GM18870 (cell line): ENCODE measurements around the gene NT5C.

Source experiments
- ATAC-seq: cut with Tn5 transposase; IDR thresholded peaks from one replicate; pipeline ENCODE4 v1.9.1; 2021; ENCODE audit warnings: moderate library complexity; ENCODE audit not compliant: unreplicated experiment

The NT5C gene

GRCh38 chr17:75094871-75095399 is 36.6 kb downstream of the NT5C start:
- no peak for ATAC-seq

DNA sequence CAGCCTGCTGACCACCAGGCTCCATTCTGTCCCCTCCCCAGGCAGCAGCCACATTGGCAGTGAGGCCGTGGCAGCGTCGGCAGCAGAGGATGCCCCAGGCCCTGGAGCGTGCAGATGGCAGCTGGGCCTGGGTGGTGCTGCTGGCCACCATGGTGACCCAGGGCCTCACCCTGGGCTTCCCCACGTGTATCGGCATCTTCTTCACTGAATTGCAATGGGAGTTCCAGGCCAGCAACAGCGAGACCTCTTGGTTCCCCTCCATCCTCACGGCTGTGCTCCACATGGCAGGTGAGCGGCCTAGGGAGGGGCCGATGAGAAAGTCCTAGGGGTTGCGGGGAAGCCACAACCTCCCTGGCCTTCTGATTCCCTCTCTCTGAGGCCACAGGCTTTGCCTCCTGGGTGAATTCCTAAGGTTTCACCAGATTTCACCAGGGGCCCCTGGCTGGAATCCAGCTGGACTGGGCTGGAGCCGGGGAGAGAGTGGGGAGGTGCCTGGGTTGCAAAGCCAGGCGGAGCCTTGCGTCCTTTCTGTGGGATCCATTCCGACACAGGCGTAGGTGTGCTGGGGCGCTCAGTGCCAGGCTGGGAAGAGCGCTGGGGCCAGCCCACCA is 37.9 kb downstream of the NT5C start:
- ATAC-seq = no peak

DNA sequence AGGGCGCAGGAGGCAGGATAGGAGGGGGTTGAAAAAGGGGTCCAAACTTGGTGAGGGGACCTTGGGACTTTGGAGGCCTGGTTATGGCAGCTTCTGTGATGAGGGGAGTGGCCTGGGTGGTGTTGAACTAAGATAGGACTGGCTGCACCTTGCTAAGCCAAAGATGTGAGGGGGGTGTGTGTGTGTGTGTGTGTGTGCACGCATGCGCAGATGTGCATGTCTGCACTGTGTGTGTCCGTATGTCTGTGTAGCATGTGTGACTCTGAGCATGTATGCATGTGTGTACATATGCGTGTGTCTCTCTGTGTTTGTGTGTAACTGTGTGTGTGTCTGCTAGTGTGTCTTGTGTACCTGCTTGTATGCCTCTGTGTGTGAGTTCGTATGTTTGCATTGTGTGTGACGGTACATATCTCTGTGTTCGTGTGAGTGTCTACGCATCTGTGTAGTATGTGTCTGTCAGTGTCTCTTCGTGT is 39.7 kb downstream of the NT5C start:
- ATAC-seq = no peak

DNA sequence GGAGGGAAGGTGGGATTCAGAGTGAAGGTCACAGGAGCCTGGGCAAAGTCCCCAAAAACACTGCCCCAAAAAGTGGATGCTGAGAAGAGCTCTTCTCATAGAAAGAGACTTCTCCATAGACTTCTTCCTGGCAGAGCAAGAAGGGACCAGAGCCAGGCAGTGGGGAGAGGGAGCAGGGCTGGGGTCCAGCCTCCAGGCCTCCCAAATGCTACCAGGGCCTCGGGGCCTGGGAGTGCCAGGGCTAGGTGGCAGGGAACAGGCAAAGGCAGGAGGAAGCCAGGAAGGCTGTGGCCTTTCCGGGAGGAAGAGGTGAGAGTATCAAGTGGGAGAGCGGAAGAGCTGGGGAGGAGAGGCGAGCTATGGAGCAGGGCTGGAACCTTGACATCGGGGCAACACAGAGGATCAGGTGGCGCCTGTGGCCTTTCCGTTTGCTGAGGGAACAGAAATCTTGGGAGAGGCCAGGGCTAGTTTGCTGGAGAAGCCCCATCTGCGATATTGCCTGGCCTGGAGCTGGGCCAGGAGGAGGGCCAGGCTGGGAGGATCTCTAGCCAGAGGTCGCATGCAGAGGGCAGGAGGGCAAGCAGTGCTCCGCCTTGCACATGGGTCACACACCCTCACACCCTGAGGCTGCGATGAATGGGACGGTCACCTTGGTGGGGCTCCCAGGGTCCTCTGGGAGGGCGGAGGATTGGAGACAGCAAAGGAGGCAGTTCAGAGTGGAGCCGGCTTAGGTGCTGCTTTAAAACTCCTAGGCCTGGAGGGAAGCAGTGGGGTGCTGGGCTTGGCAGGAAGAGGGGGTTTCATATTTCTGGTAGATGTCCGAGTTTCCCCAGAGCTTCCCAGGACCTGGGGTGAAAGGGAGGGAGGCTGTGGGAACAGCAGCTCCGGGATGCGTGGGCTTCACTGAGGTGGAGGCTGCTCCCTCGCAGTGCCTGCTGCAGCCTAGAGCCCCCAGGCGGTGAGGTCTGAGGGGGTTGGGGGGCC is 40.4 kb downstream of the NT5C start:
- no peak for ATAC-seq

GRCh38 chr17:75088465-75089417 is 42.8 kb downstream of the NT5C start:
- no peak for ATAC-seq

DNA sequence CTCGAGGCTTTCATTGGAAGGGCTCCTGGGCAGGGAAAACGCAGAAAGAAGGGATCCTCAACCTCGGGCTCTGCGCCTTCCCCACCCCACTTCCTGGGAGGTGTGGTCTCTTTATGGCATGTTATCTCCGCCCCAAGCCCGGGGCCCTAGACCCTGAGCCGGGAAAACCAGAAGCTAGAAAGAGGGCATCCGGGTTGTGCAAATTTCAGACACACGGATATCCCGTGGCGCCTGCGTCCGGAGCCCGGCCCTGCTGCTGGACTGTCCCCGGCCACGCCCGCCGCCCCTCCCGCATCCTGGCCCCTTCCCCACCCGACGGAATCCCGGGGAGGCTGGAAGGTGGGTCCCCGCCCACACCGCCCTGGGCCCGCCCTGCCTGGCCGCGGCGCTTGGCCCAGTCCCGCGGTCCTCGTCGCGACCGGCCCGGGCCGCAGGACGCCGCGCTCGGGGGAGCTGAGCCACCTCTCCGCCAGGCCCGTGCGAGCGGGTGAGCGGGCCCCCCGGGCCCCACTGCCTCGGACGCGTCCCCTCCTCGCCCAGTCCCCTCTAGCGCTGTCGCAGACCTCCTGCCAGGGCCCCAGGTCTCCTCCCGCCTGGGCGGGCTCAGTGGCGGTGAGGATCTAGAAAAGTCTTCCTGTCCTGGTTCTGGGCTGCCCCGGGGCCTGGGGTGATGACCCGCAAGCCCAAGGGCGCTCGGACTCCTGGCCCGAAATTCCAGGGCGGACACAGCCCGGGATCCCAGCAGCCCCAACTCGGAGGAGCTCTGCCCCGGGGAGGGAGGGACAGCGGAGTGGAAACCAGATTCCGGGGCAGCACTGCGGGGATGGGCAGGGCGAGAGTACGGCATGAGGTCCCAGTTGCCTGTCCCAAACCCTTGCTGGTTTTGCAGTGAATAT is 43.7 kb downstream of the NT5C start, which contains the start of gene SLC16A5:
Gene SLC16A5 (plus strand): TSS at position 397 of the 896 bp plus-strand sequence. CDS start 5,683 bp downstream, outside the sequence.
- no peak for ATAC-seq

- ATAC-seq = no peak
Measured at GRCh38 chr17:75087182-75087557, 44.4 kb downstream of the NT5C start.

DNA sequence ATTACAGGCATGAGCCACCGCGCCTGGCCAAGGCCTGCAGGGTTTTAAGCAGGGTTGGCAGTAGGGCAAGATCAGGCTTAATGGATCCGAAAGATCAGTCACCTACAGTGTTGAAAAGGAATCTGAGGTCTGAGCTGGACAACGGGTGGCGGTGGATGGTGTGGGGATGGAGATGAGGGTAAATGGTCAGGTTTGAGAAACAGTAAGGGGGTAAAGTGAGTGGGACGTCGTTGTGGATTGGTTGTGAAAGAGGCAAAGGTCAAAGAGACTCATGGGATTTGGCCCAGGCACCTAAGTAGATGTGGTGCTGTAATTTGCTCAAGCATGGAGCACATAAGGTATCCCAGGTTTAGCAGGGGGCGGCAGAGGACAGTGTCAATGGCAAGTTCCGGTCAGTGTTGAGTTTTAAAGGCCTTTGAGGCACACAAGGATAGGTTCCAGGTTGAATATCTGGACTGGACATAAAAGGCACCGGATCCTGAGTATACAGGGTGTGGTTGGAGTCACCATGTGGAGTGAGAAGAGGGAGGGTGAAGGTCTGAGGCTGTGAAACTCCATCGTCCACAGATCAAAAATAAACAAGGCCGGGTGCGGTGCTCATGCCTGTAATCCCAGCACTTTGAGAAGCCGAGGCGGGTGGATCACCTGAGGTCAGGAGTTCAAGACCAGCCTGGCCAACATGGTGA is 44.9 kb downstream of the NT5C start:
- no peak for ATAC-seq

GRCh38 chr17:75084039-75084660 is 47.4 kb downstream of the NT5C start:
- no peak for ATAC-seq

DNA sequence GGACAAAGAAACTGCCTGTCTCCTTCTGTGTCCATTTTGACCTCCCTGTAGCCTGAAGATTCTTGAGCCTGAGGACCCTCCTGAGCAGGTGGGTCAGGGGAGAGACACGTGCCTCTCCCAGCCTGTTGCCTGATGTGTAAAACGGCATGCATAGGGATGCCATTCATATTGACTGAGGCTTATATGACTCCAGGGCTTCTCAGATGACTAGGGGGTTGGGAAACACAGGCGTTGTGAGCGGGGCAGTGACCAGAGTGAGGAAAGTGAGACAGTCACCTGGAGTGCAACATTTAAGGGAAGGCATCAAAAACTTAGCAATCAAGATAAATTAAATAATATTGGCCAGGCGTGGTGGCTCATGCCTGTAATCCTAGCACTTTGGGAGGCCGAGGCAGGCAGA is 48.9 kb downstream of the NT5C start:
- ATAC-seq = no peak

DNA sequence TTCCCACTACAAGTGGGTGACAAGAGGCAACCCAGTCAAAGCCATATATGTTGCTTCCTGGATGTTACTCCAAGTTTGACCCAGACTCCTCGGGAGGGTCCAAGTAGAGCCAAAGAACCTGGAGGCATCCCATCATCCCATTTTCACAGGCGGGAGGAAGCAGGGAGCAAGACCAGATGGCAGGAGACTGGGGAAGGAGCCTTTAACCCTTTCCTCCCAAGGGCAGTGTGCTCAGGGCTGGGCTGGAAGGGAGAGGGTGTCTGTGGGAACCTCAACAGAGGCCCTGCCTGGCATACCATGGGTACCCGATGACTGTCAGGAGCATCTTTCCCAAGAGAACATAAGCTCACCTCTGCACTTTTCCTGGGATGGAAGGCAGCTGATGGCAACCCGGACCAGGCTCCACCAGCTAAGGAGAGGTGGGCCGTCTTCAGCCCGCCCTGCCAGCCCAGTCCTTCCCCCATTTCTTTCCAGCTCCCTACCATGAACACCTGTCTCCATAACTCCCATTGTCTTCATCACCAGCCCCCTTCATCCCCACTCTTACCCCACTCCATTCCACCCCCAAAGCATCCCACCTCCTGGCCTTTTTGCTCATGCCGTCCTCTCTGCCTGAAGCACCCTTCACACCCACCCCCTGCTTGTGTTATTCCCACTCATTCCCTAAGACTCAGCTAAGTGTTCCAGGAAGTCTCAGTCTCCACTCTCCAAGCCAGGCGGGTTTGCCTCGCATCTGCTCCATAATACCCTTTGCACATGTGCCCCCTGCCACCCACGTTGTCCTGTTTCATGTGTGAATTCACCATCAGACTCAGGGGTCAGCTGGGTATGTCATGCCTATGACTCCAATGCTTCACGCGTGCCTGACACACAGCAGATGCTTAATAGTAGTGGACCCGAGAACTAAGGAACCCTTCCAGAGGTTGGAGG is 49.7 kb downstream of the NT5C start:
- ATAC-seq = no peak
